BLaER1 (cell line): ENCODE data around the gene AMDHD1.

Experiments used
- H3K27ac ChIP-seq: shearing (Covaris generic); formaldehyde crosslinking; 2 replicates; pipeline ENCODE4 v1.8.1; 2022
- H3K27me3 ChIP-seq: shearing (Covaris generic); formaldehyde crosslinking; 2 replicates; pipeline ENCODE4 v1.8.1; 2022
- H3K36me3 ChIP-seq: shearing (Covaris generic); formaldehyde crosslinking; 2 replicates; pipeline ENCODE4 v1.8.1; 2022
- H3K4me1 ChIP-seq: shearing (Covaris generic); formaldehyde crosslinking; 2 replicates; pipeline ENCODE4 v1.8.1; 2022
- H3K4me2 ChIP-seq: shearing (Covaris generic); formaldehyde crosslinking; 2 replicates; pipeline ENCODE4 v1.8.1; 2022
- H3K4me3 ChIP-seq: shearing (Covaris generic); formaldehyde crosslinking; 2 replicates; pipeline ENCODE4 v1.8.1; 2022
- H3K9ac ChIP-seq: shearing (Covaris generic); formaldehyde crosslinking; 2 replicates; pipeline ENCODE4 v1.8.1; 2022
- H3K9me3 ChIP-seq: shearing (Covaris generic); formaldehyde crosslinking; 2 replicates; pipeline ENCODE4 v1.8.1; 2022
- H4K20me1 ChIP-seq: shearing (Covaris generic); formaldehyde crosslinking; 2 replicates; pipeline ENCODE4 v1.8.1; 2022
- Cebpa-rat ChIP-seq: shearing (Covaris generic); IDR thresholded peaks from 2 replicates; pipeline ENCODE4 v1.8.1; 2022

The AMDHD1 gene

DNA sequence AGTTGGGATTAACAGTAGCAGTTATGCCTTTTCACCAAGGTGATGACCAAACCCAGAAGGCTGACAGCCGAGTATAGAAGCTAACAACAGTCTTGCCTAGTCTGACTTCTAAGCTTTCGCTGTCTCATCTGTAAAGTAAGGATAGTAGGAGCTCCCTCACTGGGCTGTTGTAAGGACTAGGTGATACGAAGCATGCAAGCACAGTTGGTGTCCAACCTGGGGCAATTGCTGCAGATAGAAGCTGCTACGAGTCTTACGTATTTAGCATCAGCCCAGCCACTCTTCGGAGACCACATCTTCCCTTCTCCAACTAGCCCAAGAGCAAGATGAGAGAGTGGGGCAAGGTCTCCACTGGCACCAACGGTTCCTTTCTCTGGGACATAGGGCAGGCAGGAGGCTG, 47.0 kb downstream of the AMDHD1 start:
- no peak overlapping the region for H3K27ac ChIP-seq
- H3K27me3 ChIP-seq: no peaks in the 10 kb centered on the region
- no peaks in the 10 kb centered on the region for H3K36me3 ChIP-seq
- peak overlapping the region; percentile 63; the same call in 1 of the 2 replicates for H3K4me2 ChIP-seq
- peaks cover 25% of the 10 kb centered on the region for H3K4me1 ChIP-seq
- no peak overlapping the region for H3K9ac ChIP-seq
- no peaks in the 10 kb centered on the region for H3K9me3 ChIP-seq
- TF ChIP-seq Cebpa-rat: no peak
- no peak overlapping the region for H3K4me3 ChIP-seq
- H4K20me1 ChIP-seq: no peaks in the 10 kb centered on the region

DNA sequence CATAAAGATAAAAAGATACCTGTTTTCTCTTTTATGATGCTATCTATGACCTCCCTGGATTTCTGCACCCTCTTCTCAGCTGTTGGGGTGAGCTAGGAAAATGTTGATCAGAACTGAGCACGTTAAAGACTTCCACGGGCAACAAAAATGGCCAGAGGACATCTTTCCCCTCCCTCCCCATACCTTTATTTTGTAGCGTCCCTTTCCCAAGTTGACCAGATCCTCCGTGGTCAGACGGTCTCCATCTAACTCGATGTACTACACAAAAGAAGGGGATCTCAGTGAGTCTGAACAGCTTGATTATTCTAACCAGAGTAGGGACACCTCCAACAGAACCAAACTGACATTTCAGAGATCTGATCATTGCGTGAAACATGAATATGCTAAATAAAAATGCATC, 50.8 kb downstream of the AMDHD1 start:
- no peaks in the 10 kb centered on the region for H4K20me1 ChIP-seq
- no peak overlapping the region for H3K4me2 ChIP-seq
- no peaks in the 10 kb centered on the region; the same call in 1 of the 2 replicates for H3K36me3 ChIP-seq
- H3K27me3 ChIP-seq: no peaks in the 10 kb centered on the region
- H3K27ac ChIP-seq: no peak overlapping the region
- peaks cover 22% of the 10 kb centered on the region for H3K4me1 ChIP-seq
- H3K9me3 ChIP-seq: no peaks in the 10 kb centered on the region
- no peak overlapping the region for H3K9ac ChIP-seq
- TF ChIP-seq Cebpa-rat: no peak
- H3K4me3 ChIP-seq: no peak overlapping the region

DNA sequence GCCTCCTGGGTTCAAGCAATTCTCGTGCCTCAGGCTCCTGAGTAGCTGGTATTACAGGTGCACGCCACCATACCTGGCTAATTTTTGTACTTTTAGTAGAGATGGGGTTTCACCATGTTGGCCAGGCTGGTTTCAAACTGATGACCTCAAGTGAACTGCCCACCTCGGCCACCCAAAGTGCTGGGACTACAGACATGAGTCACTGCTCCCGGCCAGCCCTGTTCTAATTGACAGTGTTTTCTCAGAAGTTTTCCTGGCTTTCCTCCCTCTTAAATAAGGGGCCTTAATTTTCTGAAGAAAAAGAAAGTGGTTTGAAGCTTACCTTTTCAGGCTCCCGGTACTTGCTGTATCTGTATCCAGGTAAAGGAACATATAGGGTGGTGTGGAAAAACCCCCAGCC, 51.3 kb downstream of the AMDHD1 start:
- Histone ChIP-seq H3K4me1 (peaks cover 17% of the 10 kb centered on the region), H3K36me3 (peaks cover 2% of the 10 kb centered on the region; the same call in 1 of the 2 replicates), H3K27me3 (no peaks in the 10 kb centered on the region), H3K4me2 (no peak overlapping the region), H3K9ac (no peak overlapping the region), H3K27ac (no peak overlapping the region), H4K20me1 (no peaks in the 10 kb centered on the region), H3K9me3 (no peaks in the 10 kb centered on the region), H3K4me3 (no peak overlapping the region)
- no peak for TF ChIP-seq Cebpa-rat

DNA sequence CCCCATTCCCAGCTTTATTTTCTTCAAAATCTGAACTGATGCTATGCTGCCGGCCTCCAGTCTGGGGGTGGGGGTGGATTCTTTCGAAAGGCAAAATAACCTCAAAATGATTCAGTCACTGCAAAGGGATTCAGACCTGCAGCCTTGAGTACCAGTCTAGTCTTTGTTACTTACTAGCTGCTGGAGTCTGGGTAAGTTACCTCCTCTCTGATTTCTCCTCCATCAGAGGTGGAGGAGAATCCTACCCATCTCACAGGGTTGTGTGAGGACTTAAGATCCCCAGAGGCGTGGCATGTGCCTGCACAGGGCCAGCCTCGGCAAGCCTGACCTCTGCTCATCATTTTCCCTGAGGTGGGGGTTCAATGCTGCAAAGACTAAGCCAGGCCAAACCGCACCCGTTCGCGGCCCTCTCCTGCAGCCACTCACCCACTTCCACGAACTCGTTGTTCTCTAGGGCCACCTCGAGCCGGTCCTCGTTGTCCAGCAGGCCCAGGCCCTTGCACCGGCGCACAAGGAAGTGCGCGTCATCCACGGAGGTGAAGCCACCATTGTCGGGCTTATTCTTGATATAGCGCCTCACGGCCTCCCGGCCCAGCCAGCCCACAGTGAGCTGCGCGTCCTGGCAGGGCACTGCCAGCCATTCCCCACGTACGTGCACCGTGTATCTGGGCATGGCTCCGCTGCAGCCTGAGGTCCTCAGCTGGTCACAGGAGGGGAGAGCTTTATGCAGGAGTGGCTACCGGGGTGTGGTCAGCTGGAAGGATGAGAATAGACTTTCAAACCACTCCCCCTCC, 52.3 kb downstream of the AMDHD1 start:
- H3K9ac ChIP-seq: no peak overlapping the region
- H3K27me3 ChIP-seq: no peaks in the 10 kb centered on the region
- no peaks in the 10 kb centered on the region for H3K9me3 ChIP-seq
- H4K20me1 ChIP-seq: no peaks in the 10 kb centered on the region
- H3K4me1 ChIP-seq: peaks cover 7% of the 10 kb centered on the region
- H3K4me2 ChIP-seq: no peak overlapping the region
- H3K36me3 ChIP-seq: peaks cover 12% of the 10 kb centered on the region; the same call in 1 of the 2 replicates
- peak overlapping the region; percentile 31; the same call in 1 of the 2 replicates for H3K27ac ChIP-seq
- no peak overlapping the region for H3K4me3 ChIP-seq
- TF ChIP-seq Cebpa-rat: no peak

DNA sequence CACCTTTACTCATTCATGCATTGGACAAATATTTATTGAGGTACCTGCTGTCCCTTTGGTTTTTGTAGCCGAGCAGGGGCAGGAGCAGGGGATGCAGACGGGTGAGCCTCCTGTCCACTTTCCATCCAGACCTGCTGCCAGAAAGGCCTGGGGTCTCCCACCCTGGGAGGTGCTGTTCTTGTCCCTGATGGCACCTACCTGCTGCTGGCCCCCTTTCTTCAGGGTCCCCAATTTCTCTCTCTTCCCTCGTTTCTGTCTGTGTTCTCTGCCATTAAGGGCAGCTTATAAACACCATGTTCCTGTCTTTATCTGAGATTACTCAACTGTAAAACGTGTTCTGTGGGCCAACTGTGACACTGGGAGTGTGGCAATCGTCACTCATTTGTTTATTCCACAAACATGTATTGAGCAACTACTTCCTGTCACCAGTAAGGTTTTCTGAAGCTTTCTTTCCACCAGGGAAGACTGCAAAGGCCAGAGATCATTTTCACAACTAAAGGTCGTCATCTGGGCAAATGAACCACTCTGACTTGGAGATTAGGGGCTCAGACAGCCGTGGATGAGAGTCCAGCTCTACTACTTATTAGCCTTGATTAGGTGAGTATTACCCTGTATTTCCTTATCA, 53.0 kb downstream of the AMDHD1 start, which contains the start of gene HAL:
Gene HAL (minus strand): TSS at position 311 of the 625 bp plus-strand sequence. CDS start 434 bp downstream, outside the sequence.
- H3K27me3 ChIP-seq: no peaks in the 10 kb centered on the region
- peak within 1 kb of the TSS; percentile 31; the same call in 1 of the 2 replicates for H3K27ac ChIP-seq
- no peaks in the 10 kb centered on the region for H3K9me3 ChIP-seq
- no peak within 1 kb of the TSS for H3K9ac ChIP-seq
- H3K4me2 ChIP-seq: no peak within 1 kb of the TSS
- peaks cover 7% of the 10 kb centered on the region; the same call in 1 of the 2 replicates for H3K4me1 ChIP-seq
- no peak within 1 kb of the TSS for H3K4me3 ChIP-seq
- peaks cover 16% of the 10 kb centered on the region for H3K36me3 ChIP-seq
- TF ChIP-seq Cebpa-rat: peak; percentile 58; the same call in 1 of the 2 replicates
- no peaks in the 10 kb centered on the region for H4K20me1 ChIP-seq

DNA sequence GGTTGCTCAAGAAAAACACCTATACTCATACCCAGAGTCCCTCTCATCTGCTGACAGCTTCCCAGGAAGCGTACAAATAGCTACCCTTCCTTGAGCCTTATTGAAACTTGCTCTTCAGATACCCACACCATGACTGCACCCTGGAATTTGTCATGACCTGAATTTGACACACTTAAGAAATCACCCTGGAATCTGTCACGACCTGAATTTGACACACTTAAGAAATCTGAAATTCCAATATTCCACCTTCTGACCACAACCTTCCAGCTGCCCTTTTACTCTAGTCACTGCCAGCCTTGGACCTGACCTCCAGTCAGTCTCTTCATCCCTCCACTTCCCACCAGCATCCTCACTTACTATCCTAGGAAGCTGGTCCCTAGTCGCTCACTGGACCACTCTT, 54.1 kb downstream of the AMDHD1 start:
- peaks cover 7% of the 10 kb centered on the region; the same call in 1 of the 2 replicates for H3K4me1 ChIP-seq
- no peaks in the 10 kb centered on the region for H3K9me3 ChIP-seq
- no peak overlapping the region for H3K4me2 ChIP-seq
- H3K27me3 ChIP-seq: no peaks in the 10 kb centered on the region
- H3K27ac ChIP-seq: no peak overlapping the region
- H3K4me3 ChIP-seq: no peak overlapping the region
- TF ChIP-seq Cebpa-rat: no peak
- H4K20me1 ChIP-seq: no peaks in the 10 kb centered on the region
- no peak overlapping the region for H3K9ac ChIP-seq
- peaks cover 19% of the 10 kb centered on the region for H3K36me3 ChIP-seq

DNA sequence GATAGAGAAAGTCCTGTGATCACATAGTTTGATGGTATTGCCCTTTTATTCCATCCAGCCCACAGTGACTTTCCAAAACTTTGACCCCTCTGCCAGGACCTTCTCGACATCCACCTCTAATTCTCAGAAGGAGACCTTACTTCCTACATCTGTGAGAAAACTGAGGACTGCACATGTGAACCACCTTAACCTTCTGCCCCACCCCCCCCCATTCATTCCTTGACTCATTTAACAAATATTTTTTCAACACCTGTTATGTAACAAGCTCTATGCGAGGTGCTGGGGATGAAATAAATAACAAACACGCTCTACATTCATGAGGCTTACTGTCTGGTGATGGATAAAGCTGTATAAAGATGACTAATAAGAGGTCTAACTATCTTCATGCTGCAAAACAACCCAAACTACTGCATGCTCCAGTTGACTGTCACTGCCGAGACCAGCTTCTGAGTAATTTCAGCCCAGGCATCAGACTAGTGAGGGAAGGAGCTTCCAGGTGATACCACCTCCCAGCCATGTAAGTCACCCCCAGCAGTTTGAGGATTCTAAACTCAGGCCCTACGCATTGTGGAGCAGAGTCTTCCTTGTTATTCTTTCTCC, 54.9 kb downstream of the AMDHD1 start:
- peaks cover 7% of the 10 kb centered on the region; the same call in 1 of the 2 replicates for H3K4me1 ChIP-seq
- H4K20me1 ChIP-seq: no peaks in the 10 kb centered on the region
- no peak overlapping the region for H3K4me2 ChIP-seq
- peaks cover 25% of the 10 kb centered on the region for H3K36me3 ChIP-seq
- no peak overlapping the region for H3K4me3 ChIP-seq
- no peaks in the 10 kb centered on the region for H3K9me3 ChIP-seq
- no peak overlapping the region for H3K9ac ChIP-seq
- H3K27me3 ChIP-seq: no peaks in the 10 kb centered on the region
- TF ChIP-seq Cebpa-rat: no peak
- no peak overlapping the region for H3K27ac ChIP-seq

DNA sequence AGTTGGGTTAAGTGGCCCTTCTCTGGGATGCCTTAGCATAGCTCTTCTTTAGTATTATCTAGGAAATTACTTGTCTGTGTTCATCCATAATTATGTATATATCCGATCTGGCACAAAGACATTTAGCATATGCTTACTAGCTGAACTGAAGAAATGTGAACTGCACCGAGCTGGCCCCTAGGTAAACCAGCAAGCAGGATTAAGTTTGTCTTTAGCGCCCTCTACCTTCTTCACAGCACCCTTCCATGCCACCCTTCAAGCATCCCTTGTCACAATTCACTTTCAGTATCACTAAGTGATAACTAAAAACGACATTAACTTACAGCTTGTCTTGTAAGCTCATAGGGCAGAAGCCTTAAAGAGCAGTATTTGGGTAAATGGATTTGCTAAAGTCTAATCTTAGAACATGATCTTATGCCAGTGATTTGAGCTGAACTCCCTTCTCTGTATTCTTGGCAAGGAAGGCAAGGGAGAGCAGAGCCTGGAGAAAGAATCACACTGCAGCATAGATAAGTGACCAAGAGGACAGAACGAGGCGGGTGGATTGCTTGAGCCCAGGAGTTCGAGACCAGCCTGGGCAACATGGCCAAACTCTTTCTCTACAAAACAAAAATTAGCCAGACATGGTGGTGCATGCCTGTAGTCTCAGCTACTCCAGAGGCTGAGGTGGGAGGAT, 55.6 kb downstream of the AMDHD1 start:
- Histone ChIP-seq H3K4me3 (no peak overlapping the region), H3K27me3 (no peaks in the 10 kb centered on the region), H3K27ac (no peak overlapping the region), H3K4me2 (no peak overlapping the region), H4K20me1 (no peaks in the 10 kb centered on the region), H3K36me3 (peaks cover 30% of the 10 kb centered on the region), H3K9me3 (no peaks in the 10 kb centered on the region), H3K9ac (no peak overlapping the region), H3K4me1 (peaks cover 7% of the 10 kb centered on the region; the same call in 1 of the 2 replicates)
- TF ChIP-seq Cebpa-rat: no peak

DNA sequence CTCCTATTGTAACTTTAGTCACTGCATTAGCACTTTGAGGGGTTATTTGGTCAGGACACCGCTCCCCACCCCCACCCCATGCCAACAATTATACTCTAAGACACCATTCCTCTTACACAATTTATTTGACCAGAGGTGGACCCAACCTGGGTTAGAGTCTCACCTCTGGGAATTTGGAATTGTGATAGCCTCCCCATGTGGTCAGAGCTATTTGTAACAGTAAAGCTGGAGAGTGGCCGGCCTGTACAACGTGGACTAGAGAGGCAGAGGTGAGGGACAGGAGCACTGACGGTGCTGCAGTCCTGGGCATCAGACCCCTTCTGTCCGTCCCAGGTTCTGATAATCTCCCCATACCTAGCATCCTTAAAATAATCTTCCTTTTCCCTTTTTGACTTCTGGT, 56.4 kb downstream of the AMDHD1 start:
- no peaks in the 10 kb centered on the region for H4K20me1 ChIP-seq
- H3K9me3 ChIP-seq: no peaks in the 10 kb centered on the region
- H3K9ac ChIP-seq: no peak overlapping the region
- H3K36me3 ChIP-seq: peaks cover 35% of the 10 kb centered on the region
- peaks cover 7% of the 10 kb centered on the region; the same call in 1 of the 2 replicates for H3K4me1 ChIP-seq
- no peak for TF ChIP-seq Cebpa-rat
- no peak overlapping the region for H3K27ac ChIP-seq
- H3K4me3 ChIP-seq: no peak overlapping the region
- H3K4me2 ChIP-seq: no peak overlapping the region
- H3K27me3 ChIP-seq: no peaks in the 10 kb centered on the region
